Peyer's patch (tissue), 4 donors: ENCODE measurements around the gene TFPI. TPM values are rescaled to one million over a fixed set of nuclear protein-coding genes. Genes with fewer than 3 reads are reported as not detected.
"Not testable (repeated sequence)": the region's sequence is repeated elsewhere in the genome, so short reads cannot be mapped to it uniquely, and the experiment has no call there.

ENCODE experiments used
- DNase-seq, 3 donors: peaks; one replicate each; pipeline ENCODE4 v3.0.0-alpha.2; 2017 to 2019
- H3K27ac ChIP-seq, 4 donors: fragments of 200-600 bp; sonication (generic); one replicate each; pipeline ENCODE4 v1.5.1; 2016 to 2019
- H3K27me3 ChIP-seq, 2 donors: fragments of 200-600 bp; sonication (generic); one replicate each; pipeline ENCODE4 v1.5.1; 2019
- H3K36me3 ChIP-seq, 3 donors: fragments of 200-600 bp; sonication (generic); one replicate each; pipeline ENCODE4 v1.5.1; 2016 to 2019
- H3K4me1 ChIP-seq, 4 donors: fragments of 200-600 bp; sonication (generic); one replicate each; pipeline ENCODE4 v1.5.1; 2016 to 2019
- H3K4me3 ChIP-seq, 4 donors: fragments of 200-600 bp; sonication (generic); 1 replicate in 3 of 4; 2 replicates in 1 of 4; pipeline ENCODE4 v1.5.1; 2016 to 2019; ENCODE audit warnings: mild to moderate bottlenecking in 1 of 4
- H3K9me3 ChIP-seq, 4 donors: fragments of 200-600 bp; sonication (generic); one replicate each; pipeline ENCODE4 v1.5.1; 2016 to 2019; ENCODE audit warnings: mild to moderate bottlenecking in 1 of 4
- POLR2A ChIP-seq, 2 donors: fragments of 450-650 bp; IDR thresholded peaks; one replicate each; pipeline ENCODE4 v1.5.1; 2017; ENCODE audit warnings: antibody characterized with exemption in 2 of 2, mild to moderate bottlenecking in 2 of 2, moderate library complexity in 2 of 2
- total RNA-seq, 4 donors: library from RNA; depleted of rRNA; stranded (reverse); fragments of >200 nt; gene quantifications; one replicate each; pipeline ENCODE4 v1.1.0, GENCODE V29; 2016
- TF ChIP-seq, protein P1 (sequence below), 6 experiments: fragments of 450-650 bp in 4 of 6; fragments of 200-600 bp in 2 of 6; sonication (generic) in 1 of 6; IDR thresholded peaks; one replicate each; pipeline ENCODE4 v1.5.1; 2017 to 2019; ENCODE audit warnings: antibody characterized with exemption in 6 of 6, mild to moderate bottlenecking in 3 of 6, moderate library complexity in 1 of 6

TFPI gene
- total RNA-seq, 4 donors from 2014 or later = 69.9 to 91.4 (median 75.8) TPM

GRCh38 chr2:187575751-187576067, 21.5 kb upstream of the TFPI start:
- Histone ChIP-seq H3K4me3 (no peak overlapping the region), H3K36me3 (no peaks in the 10 kb centered on the region), H3K9me3 (no peaks in the 10 kb centered on the region), H3K27ac (peak overlapping the region in 1 of 4 donors; percentile 16), H3K4me1 (peaks cover 0 to 5% (median 0%) of the 10 kb centered on the region in 4 donors), H3K27me3 (no peaks in the 10 kb centered on the region)
- no peak for DNase-seq
- TF ChIP-seq, protein P1, sequence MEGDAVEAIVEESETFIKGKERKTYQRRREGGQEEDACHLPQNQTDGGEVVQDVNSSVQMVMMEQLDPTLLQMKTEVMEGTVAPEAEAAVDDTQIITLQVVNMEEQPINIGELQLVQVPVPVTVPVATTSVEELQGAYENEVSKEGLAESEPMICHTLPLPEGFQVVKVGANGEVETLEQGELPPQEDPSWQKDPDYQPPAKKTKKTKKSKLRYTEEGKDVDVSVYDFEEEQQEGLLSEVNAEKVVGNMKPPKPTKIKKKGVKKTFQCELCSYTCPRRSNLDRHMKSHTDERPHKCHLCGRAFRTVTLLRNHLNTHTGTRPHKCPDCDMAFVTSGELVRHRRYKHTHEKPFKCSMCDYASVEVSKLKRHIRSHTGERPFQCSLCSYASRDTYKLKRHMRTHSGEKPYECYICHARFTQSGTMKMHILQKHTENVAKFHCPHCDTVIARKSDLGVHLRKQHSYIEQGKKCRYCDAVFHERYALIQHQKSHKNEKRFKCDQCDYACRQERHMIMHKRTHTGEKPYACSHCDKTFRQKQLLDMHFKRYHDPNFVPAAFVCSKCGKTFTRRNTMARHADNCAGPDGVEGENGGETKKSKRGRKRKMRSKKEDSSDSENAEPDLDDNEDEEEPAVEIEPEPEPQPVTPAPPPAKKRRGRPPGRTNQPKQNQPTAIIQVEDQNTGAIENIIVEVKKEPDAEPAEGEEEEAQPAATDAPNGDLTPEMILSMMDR (IDR thresholded peaks at IDR 0.05) = no peak
- no peak for TF ChIP-seq POLR2A (IDR thresholded peaks at IDR 0.05)

DNA sequence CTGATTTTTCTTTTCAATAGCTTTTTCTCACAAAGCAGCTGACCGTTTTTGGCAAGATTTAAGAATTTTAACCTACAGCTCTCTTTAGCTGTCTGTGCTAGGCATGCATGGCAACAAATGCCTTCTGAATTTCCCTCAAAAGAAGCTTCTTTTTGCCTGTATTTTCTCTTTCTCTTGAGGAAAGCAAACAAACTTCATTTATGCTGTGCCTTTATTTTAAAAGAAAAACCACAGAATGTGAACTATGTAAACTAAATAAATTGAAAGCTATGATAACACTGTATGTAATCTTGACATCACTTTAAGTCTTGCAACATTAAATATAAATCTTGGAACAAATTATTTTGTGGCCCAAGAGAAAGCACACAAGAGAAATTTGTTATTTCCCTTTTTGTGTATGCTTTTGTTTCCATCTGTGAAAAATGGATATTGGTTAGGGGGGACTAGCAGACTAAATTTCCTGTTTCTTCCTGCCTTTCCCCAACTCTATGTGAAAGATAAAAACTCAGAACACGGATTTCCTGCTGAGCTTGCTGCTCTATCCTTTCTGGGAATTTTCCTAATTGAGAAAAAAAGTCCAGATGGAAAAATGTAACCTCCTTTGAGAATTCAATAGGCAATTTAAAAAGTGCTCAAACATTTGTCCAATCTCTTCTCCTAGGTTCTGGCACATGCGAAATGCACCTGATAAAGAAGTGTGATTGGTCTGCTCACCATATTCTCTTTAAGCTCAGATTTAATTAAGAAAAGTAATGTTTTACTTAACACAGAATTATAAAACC, 20.9 kb upstream of the TFPI start:
- no peak overlapping the region for H3K4me3 ChIP-seq
- DNase-seq = no peak
- TF ChIP-seq POLR2A (IDR thresholded peaks at IDR 0.05) = no peak
- TF ChIP-seq, protein P1 (IDR thresholded peaks at IDR 0.05) = no peak
- peak overlapping the region in 1 of 4 donors; percentile 16 for H3K27ac ChIP-seq
- no peaks in the 10 kb centered on the region for H3K9me3 ChIP-seq
- no peaks in the 10 kb centered on the region for H3K27me3 ChIP-seq
- H3K4me1 ChIP-seq = peaks cover 0 to under 1% (median 0%) of the 10 kb centered on the region in 4 donors
- H3K36me3 ChIP-seq = no peaks in the 10 kb centered on the region

DNA sequence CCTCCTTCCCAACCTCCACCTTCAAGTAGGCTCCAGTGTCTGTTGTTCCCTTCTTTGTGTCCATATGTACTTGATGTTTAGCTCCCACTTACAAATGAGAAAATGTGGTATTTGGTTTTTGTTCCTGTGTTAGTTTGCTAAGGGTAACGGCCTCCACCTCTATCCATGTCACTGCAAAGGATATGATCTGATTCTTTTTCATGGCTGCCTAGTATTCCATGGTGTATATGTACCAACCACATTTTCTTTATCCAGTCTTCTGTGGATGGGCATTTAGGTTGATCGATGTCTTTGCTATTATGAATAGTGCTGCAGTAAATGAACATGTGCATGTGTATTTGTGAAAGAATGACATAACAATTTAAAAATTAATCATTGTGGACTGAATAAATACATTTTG, 19.5 kb upstream of the TFPI start:
- DNase-seq = no peak
- Histone ChIP-seq H3K36me3 (no peaks in the 10 kb centered on the region), H3K27me3 (no peaks in the 10 kb centered on the region), H3K4me1 (no peaks in the 10 kb centered on the region), H3K9me3 (no peaks in the 10 kb centered on the region), H3K27ac (no peak overlapping the region), H3K4me3 (no peak overlapping the region)
- TF ChIP-seq, protein P1 (IDR thresholded peaks at IDR 0.05) = no peak

DNA sequence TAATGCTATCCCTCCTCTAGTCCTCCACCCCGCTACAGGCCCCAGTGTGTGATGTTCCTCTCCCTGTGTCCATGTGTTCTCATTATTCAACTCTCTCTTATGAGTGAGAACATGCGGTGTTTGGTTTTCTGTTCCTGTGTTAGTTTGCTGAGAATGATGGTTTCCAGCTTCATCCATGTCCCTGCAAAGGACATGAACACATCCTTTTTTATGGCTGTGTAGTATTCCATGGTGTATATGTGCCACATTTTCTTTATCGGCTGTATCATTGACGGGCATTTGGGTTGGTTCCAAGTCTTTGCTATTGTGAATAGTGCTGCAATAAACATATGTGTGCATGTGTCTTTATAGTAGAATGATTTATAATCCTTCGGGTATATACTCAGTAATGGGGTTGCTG, 17.8 kb upstream of the TFPI start:
- not testable (repeated sequence) for H3K27me3 ChIP-seq, H3K36me3 ChIP-seq, H3K9me3 ChIP-seq, DNase-seq, H3K4me3 ChIP-seq, H3K27ac ChIP-seq, H3K4me1 ChIP-seq

DNA sequence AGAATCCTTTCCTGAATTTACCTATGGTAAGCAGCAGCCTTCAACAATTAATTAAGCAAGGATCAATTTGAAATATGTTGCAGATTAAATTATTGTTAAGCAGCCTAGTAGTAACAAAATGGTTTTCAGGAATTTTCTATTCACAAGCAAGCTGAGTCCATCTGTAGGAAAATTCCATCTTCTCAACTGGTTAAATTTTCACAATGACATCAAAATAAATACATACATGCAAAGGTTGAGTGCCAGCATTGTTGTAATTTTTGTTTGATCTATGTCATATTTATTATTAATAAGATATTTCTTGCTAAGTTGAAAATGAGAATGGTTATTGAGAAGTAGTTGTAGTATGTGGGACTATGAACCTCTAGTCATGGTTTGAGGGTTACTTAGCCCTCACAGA, 15.3 kb upstream of the TFPI start:
- Histone ChIP-seq H3K4me3 (no peak overlapping the region), H3K9me3 (no peaks in the 10 kb centered on the region), H3K27ac (no peak overlapping the region), H3K27me3 (no peaks in the 10 kb centered on the region), H3K36me3 (no peaks in the 10 kb centered on the region), H3K4me1 (no peaks in the 10 kb centered on the region)
- no peak for DNase-seq
- TF ChIP-seq POLR2A (IDR thresholded peaks at IDR 0.05) = no peak
- TF ChIP-seq, protein P1 (IDR thresholded peaks at IDR 0.05) = no peak

DNA sequence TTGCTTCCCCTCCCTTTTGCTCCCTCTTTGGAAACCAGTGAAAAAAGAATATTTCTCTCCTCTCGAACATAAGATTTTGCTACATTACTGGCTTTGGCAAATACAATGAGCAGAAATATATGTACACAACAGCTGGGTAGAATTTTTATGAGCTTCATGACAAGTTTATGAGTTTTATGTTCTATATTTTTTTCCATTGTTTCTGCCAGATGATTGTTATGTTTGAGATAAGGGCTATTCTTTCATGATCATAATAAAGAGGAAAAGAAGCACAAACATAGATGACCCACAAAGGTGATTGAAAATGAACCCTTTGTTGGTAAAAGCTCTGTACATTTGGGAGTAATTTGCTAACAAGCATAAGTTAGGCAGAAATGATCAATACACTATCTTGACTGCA, 14.8 kb upstream of the TFPI start:
- Histone ChIP-seq H3K9me3 (no peaks in the 10 kb centered on the region), H3K36me3 (no peaks in the 10 kb centered on the region), H3K4me3 (no peak overlapping the region), H3K27ac (no peak overlapping the region), H3K27me3 (no peaks in the 10 kb centered on the region), H3K4me1 (no peaks in the 10 kb centered on the region)
- DNase-seq = no peak
- TF ChIP-seq, protein P1 (IDR thresholded peaks at IDR 0.05) = no peak
- TF ChIP-seq POLR2A (IDR thresholded peaks at IDR 0.05) = no peak
